GM21528 (cell line): ENCODE data around the gene FAM171A1.

Experiments
- ATAC-seq: cut with Tn5 transposase; IDR thresholded peaks from one replicate; pipeline ENCODE4 v1.9.1; 2021; ENCODE audit warnings: mild to moderate bottlenecking, moderate library complexity; ENCODE audit not compliant: unreplicated experiment, low FRiP score

Gene FAM171A1

GRCh38 chr10:15183689-15184481 is 187.2 kb downstream of the FAM171A1 start:
- no peak for ATAC-seq

DNA sequence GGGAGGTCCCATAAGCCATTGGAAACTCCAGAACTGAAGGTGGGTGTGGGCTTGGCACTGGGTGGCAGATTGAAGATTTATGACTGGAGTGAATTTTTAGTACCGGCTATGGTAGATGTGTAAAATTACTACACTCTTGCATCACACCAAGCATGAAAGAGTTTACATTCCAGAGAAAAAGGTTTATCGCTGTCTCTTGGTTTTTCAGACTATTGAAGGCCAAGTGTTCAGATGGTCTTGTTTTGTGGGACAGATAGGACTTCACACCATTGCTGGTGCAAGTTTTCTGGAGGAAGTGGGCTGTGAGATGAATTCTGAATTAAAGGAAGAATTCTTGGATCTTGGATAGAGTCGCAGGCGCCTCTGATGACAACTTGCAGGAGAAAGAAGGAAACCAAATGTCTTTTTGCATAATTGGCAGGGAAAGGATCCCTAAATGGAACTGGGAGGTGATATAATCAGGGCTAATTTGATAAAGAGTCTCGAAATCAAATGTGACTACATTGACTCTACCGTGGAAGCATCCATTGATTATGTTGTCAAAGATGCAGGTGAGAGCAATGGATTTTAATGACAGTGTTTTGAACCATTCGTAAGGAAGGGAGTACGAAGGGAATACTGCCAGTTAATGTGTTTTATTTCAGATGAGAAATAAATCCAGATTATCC is 188.4 kb downstream of the FAM171A1 start:
- ATAC-seq = no peak

DNA sequence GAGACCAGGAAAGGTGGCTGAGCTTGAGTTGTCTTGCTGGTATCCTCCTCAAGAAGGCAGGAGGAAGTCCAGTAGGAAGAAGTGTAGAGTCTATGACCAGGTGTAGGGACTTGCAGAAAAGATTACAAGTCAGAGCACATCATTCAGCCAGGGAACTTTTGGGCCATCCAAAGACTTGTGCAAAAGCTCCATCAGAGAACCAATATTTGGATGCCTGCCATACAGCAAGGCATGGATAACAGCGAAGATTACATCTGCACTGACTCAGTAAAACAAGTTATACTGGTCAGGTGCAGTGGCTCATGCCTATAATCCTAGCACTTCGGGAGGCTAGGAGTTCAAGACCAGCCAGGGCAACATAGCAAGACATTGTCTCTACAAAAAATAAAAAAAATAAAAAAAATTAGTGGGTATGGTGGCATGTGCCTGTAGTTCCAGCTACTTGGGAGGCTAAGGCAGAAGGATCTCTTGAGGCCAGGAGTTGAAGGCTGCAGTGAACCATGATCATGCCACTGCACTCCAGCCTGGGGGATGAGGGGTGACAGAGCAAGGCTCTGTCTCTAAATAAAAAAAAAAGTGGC is 189.4 kb downstream of the FAM171A1 start:
- ATAC-seq = no peak

DNA sequence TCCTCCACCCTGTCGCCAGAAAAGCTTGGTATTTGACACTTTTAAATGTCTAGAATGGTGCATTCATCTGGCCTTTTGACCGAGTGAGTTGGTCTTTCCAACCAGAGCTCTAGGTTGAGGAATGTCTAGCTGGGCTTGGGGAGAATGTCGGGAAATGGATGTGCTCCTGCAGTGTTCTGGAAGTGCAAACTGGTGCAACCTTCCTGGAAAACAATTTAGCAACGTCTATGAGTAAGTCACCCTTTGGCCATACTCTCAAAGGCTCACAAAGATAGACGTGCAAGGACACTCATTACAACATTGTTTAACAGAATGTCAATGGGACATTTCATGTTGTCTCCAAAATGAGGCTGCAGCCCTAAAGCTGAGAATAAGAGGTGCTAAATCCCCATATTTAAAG is 190.4 kb downstream of the FAM171A1 start:
- ATAC-seq = no peak

- ATAC-seq = no peak
These were observed 194.8 kb downstream of the FAM171A1 start for GRCh38 chr10:15176269-15176668.

DNA sequence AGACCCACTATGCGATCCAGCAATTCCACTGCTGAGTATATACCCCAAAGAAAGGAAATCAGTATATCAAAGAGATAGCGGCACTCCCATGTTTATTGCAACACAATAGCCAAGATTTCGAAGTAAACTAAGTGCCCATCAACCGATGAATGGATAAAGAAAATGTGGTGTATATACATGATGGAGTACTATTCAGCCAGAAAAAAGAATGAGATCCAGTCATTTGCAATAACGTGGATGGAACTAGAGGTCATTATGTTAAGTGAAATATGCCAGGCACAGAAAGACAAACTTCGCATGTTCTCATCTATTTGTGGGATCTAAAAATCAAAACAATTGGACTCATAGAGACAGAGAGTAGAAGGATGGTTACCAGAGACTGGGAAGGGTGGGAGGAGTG is 195.5 kb downstream of the FAM171A1 start:
- ATAC-seq = no peak

GRCh38 chr10:15172306-15172840 is 198.7 kb downstream of the FAM171A1 start:
- no peak for ATAC-seq

DNA sequence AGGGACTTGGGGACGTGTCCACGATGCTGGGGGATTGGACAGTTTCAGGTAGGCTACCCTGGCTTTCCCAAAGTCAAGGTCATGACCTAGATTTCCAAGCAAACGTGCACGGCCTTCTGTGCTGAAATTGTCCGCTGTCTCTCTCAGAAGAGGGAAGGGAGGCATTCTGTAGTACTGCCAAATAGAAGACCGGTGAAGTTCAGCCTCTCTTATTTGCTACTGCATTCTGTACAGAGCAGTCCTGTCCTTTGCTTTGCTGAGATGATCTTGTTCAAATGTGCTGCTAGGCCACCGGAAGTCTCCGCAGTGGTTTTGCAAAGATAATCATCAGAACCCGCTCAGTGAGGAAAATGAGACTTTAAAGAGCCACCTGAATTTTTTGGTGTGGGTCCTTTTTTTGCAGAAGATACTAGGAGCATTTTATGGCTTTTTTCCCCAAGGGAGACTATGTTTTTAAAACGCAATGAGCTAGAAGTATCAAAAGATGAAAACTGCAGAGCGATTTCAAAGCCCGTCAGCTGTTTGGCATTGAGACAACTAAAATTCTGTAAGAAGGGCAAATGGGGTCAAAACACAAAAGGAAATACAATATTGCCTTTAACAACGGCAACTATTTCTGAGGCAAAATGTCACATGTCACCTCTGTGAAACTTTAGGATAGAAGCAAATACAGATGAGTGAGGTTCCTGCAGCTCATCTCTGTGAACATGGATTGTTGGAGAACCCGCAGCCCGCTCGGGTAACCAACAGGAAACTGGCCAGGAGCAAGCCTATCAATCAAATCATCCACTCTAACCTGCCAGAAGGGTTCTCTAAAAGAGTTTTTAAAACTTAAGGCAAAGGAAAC is 201.3 kb downstream of the FAM171A1 start:
- no peak for ATAC-seq

DNA sequence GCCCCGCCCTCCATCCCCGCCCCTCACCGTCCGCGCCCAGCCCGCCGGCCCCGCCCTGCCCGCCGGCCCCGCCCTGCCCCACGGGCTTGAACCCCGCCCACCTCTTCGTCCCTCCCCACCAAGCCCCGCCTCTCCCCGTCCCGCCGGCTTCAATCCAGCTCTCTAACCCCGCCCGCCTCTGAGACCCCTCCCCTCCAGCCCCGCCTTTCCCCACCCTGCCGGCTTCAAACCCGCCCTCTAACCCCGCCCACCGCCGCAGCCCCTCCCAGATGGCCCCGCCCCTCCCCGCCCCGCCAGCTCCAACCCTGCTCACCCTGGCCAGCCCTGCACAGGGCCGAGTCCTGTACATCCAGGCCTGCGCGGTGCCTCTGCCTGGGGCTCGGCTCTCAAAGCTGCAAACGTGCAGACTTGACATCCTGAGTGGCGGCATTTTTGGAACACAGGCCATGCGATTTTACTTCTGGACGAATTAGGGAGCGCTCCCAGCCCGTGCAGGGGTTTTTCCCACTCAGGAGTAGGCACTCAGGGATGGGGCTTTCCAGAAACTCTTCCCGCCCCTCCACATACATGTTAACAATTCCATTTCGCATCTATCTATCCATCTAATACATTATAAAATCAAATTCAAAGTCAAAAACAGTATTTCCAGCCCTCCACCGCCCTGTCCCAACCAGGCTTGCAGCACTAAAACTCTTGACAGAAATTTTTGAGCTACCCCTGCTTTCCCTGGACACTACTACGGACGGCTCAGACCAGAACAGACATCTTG is 202.1 kb downstream of the FAM171A1 start:
- ATAC-seq = peak; percentile 39

GRCh38 chr10:15168291-15168785 is 202.8 kb downstream of the FAM171A1 start, which contains the start of gene NMT2:
TSS of gene NMT2 (minus strand) at chr10:15168693. CDS start at chr10:15168612, 81 bp downstream.
- peak; percentile 89 for ATAC-seq

- peak; percentile 41 for ATAC-seq
These were observed 203.4 kb downstream of the FAM171A1 start for GRCh38 chr10:15167411-15168290.

DNA sequence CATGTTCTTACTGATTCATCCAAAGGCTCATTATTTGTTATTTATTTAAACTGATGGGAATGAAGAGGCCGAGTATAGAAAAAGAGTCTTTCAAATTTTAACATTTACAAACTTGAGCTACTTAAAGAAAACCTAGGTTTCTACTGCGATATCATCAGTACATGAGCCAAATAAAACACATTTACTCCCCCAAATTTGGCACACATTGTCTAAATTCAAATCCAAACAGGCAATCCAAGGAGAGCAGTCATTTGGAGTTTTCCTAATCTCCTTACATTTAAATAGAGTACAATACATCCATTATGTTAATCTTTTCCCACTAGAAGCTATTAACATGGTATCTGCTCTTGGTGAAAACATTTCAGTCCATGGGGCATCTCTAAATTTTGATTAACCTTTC is 204.8 kb downstream of the FAM171A1 start:
- no peak for ATAC-seq

GRCh38 chr10:15163253-15163828 is 207.7 kb downstream of the FAM171A1 start:
- no peak for ATAC-seq
